Brain pericyte (primary cell): ENCODE results near the gene SYNDIG1L.
A peak's percentile ranks its signal among the peaks of the same experiment; 100 is the strongest.
"Not testable (repeated sequence)": the region's sequence is repeated elsewhere in the genome, so short reads cannot be mapped to it uniquely, and the experiment has no call there.

Source experiments
- DNase-seq: peaks from one replicate; pipeline ENCODE4 v3.0.0-alpha.2; 2012; ENCODE audit warnings: low read depth, low spot score

The SYNDIG1L gene

DNA sequence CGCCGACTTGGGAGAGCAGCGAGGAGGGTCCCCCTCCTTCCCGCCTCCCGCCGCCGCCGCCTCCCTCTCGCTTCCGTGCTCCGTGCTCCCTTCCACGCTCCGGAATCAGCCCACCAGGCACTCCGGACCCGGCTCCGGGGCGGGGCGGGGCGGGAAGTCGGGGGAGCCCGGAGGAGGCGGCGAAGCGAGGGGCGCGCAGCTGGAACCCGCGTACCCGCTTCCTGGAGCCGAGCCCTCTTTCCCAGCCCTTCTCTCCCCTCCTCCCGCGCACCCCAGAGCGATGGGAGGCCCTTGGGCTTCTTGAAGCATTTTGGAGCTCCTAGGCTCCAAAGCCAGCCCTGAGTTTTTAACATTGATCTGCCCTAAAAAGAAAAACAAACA lies at the start of gene SYNDIG1L:
Gene SYNDIG1L (minus strand): TSS at position 9 of the 381 bp plus-strand sequence. CDS start 16,466 bp downstream, outside the sequence.
- no peak for DNase-seq

DNA sequence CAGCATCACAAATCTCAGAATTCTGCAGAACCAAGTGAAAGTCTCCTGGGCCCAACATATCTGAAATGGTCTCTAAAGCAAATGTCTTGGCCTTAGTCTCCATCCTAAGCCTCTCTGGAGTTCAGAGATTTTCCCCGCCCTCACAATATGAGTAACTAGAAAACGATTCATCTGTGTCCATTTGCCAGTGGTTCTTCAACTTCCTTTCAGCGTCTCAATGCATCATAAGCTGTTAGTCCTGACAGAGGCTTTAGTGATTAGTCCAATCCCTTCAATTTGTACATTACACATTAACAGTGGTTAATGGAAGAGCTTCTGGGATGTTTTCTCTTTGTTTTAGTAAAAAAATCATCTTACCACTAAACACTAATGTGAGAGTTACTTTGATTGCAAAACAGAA lies 49.7 kb upstream of the SYNDIG1L start:
- DNase-seq: no peak

DNA sequence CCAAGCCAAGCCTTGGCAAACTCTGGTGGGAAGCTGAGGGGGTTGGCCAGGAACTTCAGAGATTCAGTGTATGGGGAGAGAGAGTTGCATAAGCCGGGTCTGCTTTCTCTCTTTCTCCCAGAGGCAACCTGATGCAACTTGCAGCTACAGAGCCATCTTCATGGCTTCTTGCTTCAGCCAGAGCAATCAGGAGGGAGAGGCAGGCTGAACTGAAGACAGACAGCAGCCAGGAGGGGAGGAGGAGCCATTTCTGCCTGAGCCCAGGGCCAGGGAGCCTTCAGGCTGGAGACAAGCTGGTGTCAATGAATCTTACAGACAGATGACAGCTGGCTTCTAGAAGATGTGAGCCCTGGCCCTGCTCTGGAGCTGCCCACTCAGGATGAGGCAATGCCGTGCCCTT lies 48.4 kb upstream of the SYNDIG1L start:
- DNase-seq: no peak

DNA sequence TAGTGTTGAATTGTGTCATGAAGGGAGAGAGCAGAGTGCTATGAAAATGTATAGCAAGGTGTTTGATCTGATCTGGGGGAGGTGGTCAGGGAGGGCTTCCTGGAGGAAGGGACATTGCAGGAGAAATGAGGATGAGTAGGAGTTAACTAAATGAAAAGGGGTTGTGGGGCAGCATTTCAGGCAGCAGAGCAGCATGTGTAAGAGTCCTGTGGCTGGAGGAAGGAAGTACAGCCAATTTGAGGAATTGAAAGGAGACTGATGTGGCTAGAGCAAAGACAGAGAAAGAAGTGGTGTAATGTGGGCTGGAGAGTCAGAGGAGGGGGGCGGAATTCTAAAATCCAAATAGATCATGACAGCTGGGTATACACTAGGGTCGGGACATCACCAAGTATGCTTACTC lies 46.6 kb upstream of the SYNDIG1L start:
- no peak for DNase-seq

DNA sequence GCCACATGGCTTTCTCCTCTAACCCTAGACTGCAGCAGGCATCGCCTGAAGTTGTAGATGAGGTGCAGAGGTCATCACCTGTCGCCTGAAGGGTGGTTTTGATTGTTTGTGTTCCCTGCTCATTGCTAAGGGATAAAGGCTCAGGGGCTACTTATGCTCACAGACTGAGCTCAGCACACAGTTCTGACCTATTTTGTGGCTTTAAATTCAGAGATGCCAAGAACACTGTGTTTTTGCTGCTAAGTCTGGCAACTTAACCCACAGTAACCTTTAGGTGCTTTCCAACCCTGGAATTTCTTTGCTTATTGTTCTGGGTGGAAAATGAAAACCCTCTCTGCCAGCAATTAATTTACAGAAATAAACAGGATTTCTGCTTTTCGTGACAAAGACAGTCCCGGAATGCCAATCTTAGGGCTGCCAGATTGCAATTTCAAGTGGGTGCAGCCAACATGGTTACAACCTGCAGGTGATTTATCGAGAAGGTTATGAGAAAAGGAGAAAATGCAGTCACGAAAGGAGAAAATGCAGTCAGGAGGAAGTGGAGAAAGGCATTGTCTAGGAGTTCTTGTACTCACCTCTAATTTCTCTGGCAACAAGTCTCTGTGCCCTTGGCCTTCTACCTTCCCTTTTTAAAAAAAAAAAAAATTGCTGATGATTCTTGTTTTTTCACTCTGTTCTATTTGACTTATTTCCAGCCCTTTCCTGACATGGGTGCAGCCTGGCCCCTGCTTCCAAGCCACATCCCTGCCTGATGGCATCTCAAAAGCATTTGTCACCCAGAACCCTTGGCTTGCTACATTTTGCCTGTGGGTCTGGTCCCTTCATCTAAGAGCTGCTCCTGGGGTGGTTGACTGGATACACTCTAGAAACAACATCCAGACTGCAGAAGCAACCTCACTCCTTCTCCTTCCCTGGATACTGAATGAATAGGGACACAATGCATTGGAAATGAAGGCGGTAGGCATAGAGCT lies 43.8 kb upstream of the SYNDIG1L start:
- no peak for DNase-seq

DNA sequence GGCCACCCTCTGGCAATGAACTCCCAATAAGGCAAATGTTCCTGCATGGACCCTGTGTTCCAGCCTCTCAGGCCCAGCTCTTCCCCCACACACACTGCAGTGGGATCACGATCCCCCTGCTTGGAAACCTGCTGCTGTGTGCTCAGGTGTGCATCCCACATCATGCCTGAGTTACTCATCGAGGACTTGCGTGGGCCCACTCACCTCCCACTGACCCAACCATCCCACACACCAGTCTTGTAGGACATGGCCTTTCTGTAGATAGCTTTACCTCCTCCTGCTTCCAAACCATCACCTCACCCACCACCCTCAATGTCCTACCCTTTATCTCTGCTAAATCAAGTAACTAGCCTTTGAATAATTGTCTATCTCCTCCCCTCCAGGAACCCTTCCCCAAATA lies 42.5 kb upstream of the SYNDIG1L start:
- no peak for DNase-seq

DNA sequence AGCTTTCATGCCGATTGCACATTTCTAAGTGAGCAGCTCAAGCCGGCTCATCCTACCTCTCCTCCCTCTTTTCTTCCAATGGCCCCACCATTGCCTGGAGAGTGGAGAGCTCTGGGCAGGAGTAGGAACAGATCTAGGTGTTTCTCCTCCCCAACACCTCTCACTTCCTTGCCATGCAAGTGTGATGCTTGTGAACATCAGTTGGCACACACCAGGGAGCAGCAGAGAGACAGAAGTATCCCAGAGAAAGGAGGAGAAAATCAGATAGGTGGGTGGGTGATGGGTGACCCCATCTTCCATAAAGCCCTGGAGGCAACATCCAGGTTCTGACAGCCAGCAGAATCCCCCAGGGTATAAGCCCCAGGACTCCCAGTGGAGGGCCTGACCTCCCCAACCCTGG lies 39.3 kb upstream of the SYNDIG1L start:
- DNase-seq: no peak

DNA sequence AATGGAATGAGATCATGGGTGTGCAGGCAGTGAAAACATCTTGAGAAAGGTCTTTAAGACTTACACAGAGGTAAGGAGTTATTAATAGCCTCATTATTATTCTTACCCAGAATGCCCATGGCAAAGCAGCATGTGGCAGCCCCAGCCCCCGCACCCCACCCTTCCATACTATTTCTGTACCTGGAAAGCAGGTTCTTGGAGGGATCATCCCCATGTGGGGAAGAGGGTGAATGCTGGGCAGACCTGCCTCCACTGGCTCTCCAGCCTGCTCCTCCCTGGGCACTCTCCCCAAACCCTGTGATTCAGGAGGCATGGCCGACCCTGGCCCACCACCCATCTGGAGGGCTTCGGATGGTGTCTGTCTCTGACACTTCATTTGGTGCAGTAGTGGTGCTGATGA lies 38.8 kb upstream of the SYNDIG1L start:
- no peak for DNase-seq

DNA sequence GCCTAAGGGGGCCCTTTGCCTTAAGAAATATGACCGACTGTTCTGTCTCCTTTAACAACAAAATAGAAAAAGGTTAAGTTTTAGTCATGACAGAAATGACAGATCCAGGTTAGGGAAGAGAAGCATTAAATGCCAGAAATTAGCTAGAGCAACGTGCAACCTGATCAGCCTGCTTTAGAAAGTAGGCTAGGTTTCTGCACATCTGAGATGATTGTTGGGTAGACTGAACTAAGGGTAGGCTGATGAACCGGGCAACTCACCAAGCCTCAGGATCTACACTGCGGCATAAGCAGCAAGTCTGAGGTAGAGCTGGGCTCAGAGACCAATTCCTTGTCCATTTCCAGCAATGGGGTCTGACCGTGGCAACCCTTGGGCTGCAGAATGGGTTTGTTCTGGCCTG lies 37.7 kb upstream of the SYNDIG1L start:
- DNase-seq: no peak

DNA sequence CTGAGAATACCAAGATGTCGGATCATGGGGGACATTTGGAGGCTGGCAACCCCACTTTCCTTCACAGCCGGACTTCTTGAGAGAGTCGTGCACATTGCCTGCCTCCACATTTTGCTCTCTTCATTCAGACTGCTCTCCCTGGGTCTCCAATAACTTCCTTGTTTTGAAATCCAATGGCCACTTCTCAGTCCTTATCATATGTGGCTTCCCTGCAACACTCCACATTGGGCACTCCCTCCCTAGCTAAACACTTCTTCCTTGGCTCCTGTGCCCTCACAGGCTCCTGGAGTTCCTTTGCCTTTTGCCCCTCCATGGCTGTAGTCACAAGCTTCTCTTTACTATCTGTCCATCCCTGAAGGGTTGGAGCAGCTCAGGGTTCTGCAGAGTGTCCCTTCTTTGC lies 37.0 kb upstream of the SYNDIG1L start:
- no peak for DNase-seq

DNA sequence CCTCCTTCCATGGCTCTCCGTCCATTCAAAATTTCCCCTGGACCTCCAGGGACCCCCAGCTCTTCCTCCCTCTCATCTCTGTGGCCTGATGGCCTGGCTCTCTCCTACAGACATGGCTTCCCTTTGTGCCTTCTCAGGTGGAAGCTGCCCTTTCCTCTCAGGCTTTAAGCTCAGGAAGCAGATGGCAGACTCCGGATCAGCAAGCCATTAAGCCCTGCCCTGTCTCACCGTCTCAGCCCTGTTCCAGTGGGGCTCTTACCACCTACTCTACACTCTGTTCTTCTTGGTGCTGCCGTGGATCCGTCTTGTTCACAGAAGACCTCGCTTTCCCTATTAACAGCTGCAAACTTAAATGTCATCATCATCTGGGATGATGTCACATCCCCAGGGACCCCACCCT lies 34.0 kb upstream of the SYNDIG1L start:
- DNase-seq: no peak

DNA sequence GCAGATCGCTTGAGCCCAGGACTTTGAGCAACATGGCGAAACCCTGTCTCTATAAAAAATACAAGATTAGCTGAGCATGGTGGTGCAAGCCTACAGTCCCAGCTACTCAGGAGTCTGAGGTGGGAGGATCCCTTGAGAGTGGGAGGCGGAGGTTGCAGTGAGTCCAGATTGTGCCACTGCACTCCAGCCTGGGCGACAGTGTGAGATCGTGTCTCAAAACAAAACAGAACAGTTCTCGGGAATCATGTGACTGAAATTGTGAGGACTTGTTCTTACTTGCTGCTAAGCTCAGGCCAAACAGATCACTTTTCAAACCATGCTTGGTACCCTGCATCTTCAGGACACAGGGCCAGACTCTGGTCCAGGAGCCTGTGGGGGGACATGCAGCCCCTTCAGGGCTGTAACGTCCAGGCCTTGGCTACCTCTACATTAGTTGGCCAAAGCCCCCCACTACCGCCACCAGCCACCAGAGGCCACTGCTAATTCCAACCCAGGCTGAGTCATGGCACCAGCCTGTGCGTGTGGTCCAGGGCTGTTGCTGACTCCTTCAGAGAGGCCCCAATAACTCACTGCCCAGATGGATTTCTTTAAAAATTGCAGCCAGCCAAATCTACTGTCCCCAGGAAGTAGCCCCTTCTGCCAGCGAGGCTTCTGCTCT lies 33.4 kb upstream of the SYNDIG1L start:
- DNase-seq: peak; percentile 16

DNA sequence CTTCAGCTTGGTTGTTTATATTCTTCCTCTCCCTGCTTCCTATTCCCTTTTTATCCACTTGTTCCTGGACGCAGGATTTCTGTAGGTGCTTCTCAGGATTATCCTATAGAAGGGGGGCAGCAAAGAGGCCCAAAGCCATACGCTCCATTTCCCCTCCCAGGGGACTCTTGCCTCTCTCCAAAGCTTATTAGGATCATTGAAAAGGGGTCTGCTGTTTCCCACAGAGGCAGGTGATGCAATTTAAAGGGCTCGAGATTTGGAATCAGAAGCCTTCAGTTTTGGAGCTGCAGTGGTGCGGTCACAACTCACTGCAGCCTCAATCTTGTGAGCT lies 31.5 kb upstream of the SYNDIG1L start:
- DNase-seq: no peak

DNA sequence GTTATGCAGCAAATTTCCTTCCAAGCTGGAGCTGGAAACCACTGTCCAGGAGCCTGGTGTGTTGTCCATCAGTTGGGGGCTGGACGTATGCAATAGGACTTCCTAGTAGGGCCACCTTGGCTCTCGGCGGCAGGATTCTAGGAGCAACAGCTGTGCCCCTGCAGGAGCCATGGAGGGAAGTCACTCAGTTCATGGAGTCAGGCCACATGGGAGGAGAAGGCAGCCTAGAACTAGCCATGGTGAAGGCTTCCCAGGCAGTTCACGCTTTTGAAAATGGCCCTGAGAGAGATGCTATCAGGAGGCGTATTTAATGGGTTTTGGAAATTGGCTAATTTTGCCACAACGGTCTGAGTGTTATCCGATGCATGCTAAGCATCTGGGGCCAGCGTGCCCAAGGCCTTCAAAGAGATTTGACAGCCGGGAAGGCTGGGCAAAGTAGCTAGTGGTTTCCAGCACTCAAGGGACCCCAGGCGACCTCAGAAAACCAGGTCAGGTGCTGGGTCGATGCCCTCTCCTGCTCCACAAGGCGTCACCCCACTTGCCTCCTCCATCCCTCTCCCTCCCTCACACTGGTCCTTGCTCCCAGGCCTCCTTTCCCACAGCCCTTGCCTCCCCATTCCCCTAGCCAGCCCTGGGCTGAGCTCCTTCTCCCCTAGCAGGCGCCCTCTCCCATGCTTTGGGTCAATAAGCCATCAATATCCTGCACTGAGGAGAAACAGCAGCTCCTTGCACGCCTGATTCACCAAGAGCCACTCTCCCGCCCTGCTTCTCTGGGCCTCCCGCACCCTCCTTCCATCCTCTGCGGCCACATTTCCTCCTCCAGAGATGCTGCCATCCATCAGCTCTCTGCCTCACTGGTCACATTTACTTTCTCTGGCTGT lies 30.9 kb upstream of the SYNDIG1L start:
- DNase-seq: no peak

DNA sequence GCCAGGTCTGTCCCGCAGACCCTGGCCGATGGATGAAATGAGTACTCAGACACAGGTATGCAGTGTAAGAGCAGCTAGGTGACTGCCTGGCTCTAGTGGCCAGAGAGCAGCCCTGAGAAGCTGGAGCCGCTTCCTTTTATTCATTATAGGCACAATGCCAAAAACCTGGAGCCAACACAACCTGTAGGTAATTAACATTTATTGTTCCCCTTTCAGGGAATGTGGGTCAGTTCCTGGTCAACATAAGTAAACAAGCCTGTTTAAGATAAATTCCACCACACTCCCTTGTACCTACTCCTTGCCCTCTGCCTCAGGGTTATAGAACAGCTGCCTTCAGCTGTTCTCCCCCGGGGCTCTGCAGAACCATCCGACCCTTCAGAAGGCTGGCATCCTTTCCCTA lies 28.4 kb upstream of the SYNDIG1L start:
- not testable (repeated sequence) for DNase-seq

DNA sequence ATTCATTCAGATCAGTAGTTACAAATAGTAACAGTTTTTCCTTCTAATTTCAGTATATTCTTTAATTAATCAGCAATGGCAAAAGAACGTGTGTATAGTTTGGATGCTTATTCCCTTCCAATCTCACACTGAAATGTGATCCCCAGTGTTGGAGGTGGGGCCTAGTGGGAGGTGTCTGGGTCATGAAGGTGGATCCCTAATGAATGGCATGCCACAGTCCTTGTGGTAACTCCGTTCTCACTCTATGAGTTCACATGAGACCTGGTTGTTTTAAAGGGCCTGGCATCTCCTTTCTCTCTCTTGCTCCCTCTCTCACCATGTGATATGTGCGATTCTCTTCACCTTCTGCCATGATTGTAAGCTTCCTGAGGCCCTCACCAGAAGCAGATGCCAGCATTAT lies 18.9 kb upstream of the SYNDIG1L start:
- no peak for DNase-seq

DNA sequence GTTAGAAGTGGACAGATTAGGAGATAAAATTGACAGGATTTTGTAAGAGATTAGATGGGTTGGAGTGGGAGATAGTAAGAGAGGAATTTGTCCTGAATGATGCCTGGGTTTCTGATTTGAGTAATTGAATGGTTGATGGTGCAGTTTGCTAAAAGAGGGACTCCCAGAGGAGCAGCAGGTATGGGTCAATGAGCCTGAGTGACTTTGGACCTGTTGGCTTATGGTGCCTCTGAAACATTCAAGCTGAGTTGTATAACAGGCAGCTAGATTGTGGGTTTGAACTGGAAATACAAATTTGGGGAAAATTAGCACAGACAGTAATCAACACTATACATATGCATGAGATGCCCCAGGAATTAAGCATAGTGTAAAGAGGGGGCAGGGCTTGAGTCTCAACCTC lies 16.7 kb upstream of the SYNDIG1L start:
- no peak for DNase-seq

DNA sequence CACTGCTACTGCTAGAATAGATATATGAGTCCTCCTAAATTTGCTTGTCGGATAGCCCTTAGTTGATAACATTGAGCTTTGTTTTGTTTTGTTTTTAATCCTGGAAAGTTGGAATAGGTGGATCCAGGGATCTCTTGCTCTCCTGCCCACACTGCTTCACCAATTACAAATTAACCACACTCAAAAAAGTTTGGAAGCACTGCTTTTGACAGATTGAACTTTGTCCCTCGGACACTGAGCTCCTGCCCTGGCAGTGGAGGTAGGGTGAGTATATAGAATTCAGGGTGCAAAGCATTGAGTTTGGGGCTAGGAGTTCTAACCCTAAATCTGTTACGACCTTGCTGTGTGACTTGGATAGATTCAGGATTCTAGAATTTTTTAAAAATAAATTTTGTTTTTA lies 15.1 kb upstream of the SYNDIG1L start:
- no peak for DNase-seq

DNA sequence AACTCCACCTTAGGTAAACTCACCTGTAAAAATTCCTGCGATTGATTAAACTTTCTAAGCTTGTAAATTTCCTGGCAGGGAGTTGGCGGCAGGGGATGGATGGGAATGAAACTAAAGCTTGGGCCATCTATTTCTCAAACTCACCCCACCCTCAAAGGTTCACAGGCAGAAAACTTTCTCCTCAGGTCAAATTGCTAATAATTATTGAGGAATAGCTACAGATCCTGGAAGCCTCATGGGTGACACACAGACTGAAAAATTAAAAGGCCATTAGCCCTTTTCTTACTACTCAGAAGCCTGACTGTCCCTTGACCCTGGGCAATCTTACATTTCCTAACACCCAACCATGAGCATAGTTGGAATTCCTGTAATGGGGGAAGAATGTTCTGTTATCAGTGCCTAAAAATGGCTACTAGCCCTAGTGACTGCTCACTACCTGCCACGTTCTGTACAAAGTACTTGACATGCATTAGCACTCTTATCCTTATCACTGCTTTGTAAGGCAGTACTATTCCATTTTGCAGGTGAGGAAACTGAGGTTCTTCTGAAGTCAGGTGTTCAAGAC lies 12.4 kb upstream of the SYNDIG1L start:
- no peak for DNase-seq

DNA sequence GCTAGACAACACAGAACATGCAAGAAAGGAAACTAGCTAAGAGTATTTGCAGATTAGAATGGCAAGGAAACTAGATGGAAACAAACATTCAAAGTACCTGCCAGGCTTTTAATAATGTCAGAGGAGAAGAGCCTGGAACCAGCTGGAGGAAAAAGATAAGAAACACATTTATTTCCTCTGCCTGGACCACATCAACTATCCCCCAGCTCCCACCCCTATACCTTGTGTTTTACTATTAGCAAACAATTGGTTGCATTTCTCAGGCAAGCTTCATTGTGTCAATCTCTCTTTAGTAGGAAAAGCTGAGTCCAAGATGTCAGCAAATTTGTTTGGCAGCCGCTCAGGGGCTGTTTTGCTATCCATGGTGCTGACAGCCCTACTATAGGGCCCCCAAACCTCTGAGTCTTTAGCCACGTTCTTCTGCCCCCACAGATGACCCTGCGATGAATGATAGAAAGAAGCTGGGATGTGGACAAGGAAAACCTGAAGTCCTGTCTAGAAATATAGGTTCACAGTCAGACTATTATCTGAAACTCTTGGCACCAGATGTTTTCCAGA lies 11.6 kb upstream of the SYNDIG1L start:
- no peak for DNase-seq

DNA sequence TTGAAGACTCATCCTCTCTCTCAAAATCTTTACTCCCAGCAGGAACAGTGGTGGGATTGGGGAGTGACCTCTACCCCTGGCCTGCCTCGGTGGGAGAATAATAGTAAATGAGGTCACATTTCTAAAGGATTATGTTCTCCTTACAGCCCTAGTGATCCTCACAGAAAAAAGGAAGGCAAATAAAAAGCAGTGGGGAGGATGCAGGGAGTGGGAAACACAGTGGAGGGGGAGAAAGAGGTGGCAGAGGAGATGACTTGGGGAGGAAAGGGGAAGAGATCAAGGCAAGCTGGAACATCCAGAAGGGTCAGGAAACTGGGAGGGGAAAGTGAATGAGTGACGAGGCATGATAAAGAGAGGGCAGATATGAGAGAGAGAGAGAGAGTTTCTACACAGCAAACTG lies 8.3 kb upstream of the SYNDIG1L start:
- DNase-seq: no peak

DNA sequence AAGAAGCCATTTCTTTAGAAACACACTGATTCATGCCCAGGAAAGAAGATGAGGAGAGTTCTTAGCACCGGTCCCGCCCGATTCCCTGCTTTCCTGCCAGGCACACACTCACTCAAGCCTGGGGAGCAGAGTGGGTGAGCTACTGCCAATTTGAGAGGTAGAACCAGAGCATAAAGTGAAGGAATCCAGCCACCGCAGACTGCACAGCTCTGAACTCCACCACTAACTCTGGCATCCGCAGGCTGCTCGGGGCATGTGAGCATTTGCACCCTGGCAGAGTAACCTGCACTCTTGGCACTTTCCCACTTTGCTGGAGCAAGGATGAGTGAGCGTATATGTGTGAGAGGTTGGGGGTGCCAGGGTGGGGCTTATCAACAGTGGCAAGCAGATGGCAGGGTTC lies 4.0 kb upstream of the SYNDIG1L start:
- DNase-seq: no peak
